IMR-90 (cell line): ENCODE data around the gene OR9A2. TPM values are rescaled to one million over a fixed set of nuclear protein-coding genes. Genes with fewer than 3 reads are reported as not detected.

ENCODE experiments used
- ATAC-seq: fragments of 200-7000 bp; cut with Tn5 transposase; 2 replicates; pipeline ENCODE4 v1.9.1; 2020; ENCODE audit warnings: low read depth, mild to moderate bottlenecking, moderate library complexity
- BruUV-seq: library from RNA; stranded (reverse); fragments of 400-500 nt; replicated peaks from 2 replicates; lab custom pipeline; 2021; lab: Mats Ljungman, UMichigan
- CTCF ChIA-PET: fragments of 300-600 bp; formaldehyde crosslinking; extraction: SDS; loops from one replicate; lab custom pipeline; 2021; ENCODE audit warnings: antibody characterized with exemption; lab: Yijun Ruan, JAX
- POLR2A ChIA-PET: fragments of 300-600 bp; sonication (Branson Sonifier 250); formaldehyde crosslinking; loops from one replicate; lab custom pipeline; 2022; ENCODE audit warnings: antibody characterized with exemption; ENCODE audit not compliant: unreplicated experiment; lab: Charles Lee
- DNase-seq: peaks from one replicate; pipeline ENCODE4 v3.0.0; 2013
- H2AFZ ChIP-seq: replicated peaks from 2 replicates; pipeline ENCODE3; 2013; ENCODE audit warnings: low read length, mild to moderate bottlenecking; ENCODE audit not compliant: poor library complexity
- H2AK5ac ChIP-seq: 2 replicates; pipeline ENCODE4 v1.6.1; 2013; ENCODE audit warnings: low read depth, low read length, inconsistent platforms
- H2AK9ac ChIP-seq: replicated peaks from 2 replicates; pipeline ENCODE3; 2013; ENCODE audit warnings: mild to moderate bottlenecking, low read depth, low read length, moderate library complexity; ENCODE audit not compliant: poor library complexity
- H2BK120ac ChIP-seq: 2 replicates; pipeline ENCODE4 v1.6.1; 2013; ENCODE audit warnings: low read depth, low read length, inconsistent platforms
- H2BK15ac ChIP-seq: 3 replicates; pipeline ENCODE4 v1.6.1; 2013; ENCODE audit warnings: low read depth, low read length, inconsistent platforms
- H2BK20ac ChIP-seq: 2 replicates; pipeline ENCODE4 v1.6.1; 2013; ENCODE audit warnings: low read depth, mild to moderate bottlenecking, inconsistent platforms, low read length, moderate library complexity
- H2BK5ac ChIP-seq: 2 replicates; pipeline ENCODE4 v1.6.1; 2013; ENCODE audit warnings: mild to moderate bottlenecking, low read depth, low read length, inconsistent platforms; ENCODE audit not compliant: poor library complexity, severe bottlenecking
- H3K14ac ChIP-seq: replicated peaks from 2 replicates; pipeline ENCODE4 v1.6.1; 2013; ENCODE audit warnings: low read depth, low read length, inconsistent platforms
- H3K18ac ChIP-seq: 2 replicates; pipeline ENCODE4 v1.6.1; 2013; ENCODE audit warnings: low read depth, low read length, control low read depth
- H3K23ac ChIP-seq: 2 replicates; pipeline ENCODE4 v1.6.1; 2013; ENCODE audit warnings: low read depth, low read length, inconsistent platforms
- H3K27ac ChIP-seq: 2 replicates; pipeline ENCODE4 v1.5.1; 2013; ENCODE audit warnings: mild to moderate bottlenecking, control low read depth, low read length; ENCODE audit not compliant: insufficient read depth
- H3K27me3 ChIP-seq: 2 replicates; pipeline ENCODE4 v1.6.1; 2013; ENCODE audit warnings: low read length; ENCODE audit not compliant: control insufficient read depth, insufficient read depth
- H3K36me3 ChIP-seq: 2 replicates; pipeline ENCODE4 v1.6.1; 2013; ENCODE audit warnings: low read length, mixed read lengths; ENCODE audit not compliant: control insufficient read depth, insufficient read depth
- H3K4ac ChIP-seq: 2 replicates; pipeline ENCODE4 v1.6.1; 2013; ENCODE audit warnings: low read depth, low read length, inconsistent platforms
- H3K4me1 ChIP-seq: 2 replicates; pipeline ENCODE4 v1.6.1; 2013; ENCODE audit warnings: low read length, mixed read lengths; ENCODE audit not compliant: control insufficient read depth, insufficient read depth
- H3K4me2 ChIP-seq: 2 replicates; pipeline ENCODE4 v1.6.1; 2013; ENCODE audit warnings: low read depth, mild to moderate bottlenecking, control low read depth, low read length, moderate library complexity
- H3K4me3 ChIP-seq: 2 replicates; pipeline ENCODE4 v1.5.1; 2013; ENCODE audit warnings: low read depth, mild to moderate bottlenecking, control low read depth, low read length, moderate library complexity; ENCODE audit not compliant: insufficient read depth
- H3K56ac ChIP-seq: 2 replicates; pipeline ENCODE4 v1.6.1; 2013; ENCODE audit warnings: low read length, inconsistent platforms; ENCODE audit not compliant: insufficient read depth; ENCODE audit errors: extremely low read depth
- H3K79me1 ChIP-seq, 2 experiments: 2 replicates each; pipeline ENCODE4 v1.6.1; 2013; ENCODE audit warnings: low read length in 2 of 2, inconsistent platforms in 1 of 2, low read depth in 1 of 2
- H3K9ac ChIP-seq: 2 replicates; pipeline ENCODE4 v1.6.1; 2013; ENCODE audit warnings: low read depth, low read length, control low read depth
- H3K9me1 ChIP-seq: 2 replicates; pipeline ENCODE4 v1.6.1; 2013; ENCODE audit warnings: low read length, inconsistent platforms; ENCODE audit not compliant: insufficient read depth
- H3K9me3 ChIP-seq: 2 replicates; pipeline ENCODE4 v1.6.1; 2013; ENCODE audit warnings: low read length; ENCODE audit not compliant: control insufficient read depth, insufficient read depth
- H4K20me1 ChIP-seq: 2 replicates; pipeline ENCODE4 v1.6.1; 2013; ENCODE audit warnings: low read length, inconsistent platforms; ENCODE audit not compliant: insufficient read depth
- H4K5ac ChIP-seq: 2 replicates; pipeline ENCODE4 v1.6.1; 2013; ENCODE audit warnings: mild to moderate bottlenecking, low read depth, low read length, control low read depth
- H4K8ac ChIP-seq, 2 experiments: 2 replicates each; pipeline ENCODE4 v1.6.1; 2013; ENCODE audit warnings: low read depth in 2 of 2, low read length in 2 of 2, control low read depth in 1 of 2, inconsistent platforms in 1 of 2
- H4K91ac ChIP-seq: 2 replicates; pipeline ENCODE4 v1.6.1; 2013; ENCODE audit warnings: low read depth, low read length, inconsistent platforms; ENCODE audit not compliant: insufficient read depth
- BHLHE40 ChIP-seq: fragments of 150-350 bp; IDR thresholded peaks from 2 replicates; pipeline ENCODE4 v1.6.1; 2016; ENCODE audit warnings: mild to moderate bottlenecking, low read depth, low read length
- CHD1 ChIP-seq: IDR thresholded peaks from 2 replicates; pipeline ENCODE4 v1.6.1; 2012; ENCODE audit warnings: low read depth, low read length, improper control_type of control experiment
- MAFK ChIP-seq: IDR thresholded peaks from 2 replicates; pipeline ENCODE4 v1.6.1; 2012; ENCODE audit warnings: low read depth, low read length, improper control_type of control experiment
- MXI1 ChIP-seq: IDR thresholded peaks from 2 replicates; pipeline ENCODE4 v1.6.1; 2012; ENCODE audit warnings: low read depth, mild to moderate bottlenecking, low read length, moderate library complexity, borderline replicate concordance
- NFE2L2 ChIP-seq: fragments of 150-350 bp; IDR thresholded peaks from 2 replicates; pipeline ENCODE4 v1.6.1; 2016; ENCODE audit warnings: low read depth, mild to moderate bottlenecking, low read length
- RAD21 ChIP-seq: IDR thresholded peaks from 2 replicates; pipeline ENCODE4 v1.6.1; 2012; ENCODE audit warnings: low read length, improper control_type of control experiment
- RFX5 ChIP-seq: IDR thresholded peaks from 2 replicates; pipeline ENCODE4 v1.8.0; 2012; ENCODE audit warnings: low read depth, mild to moderate bottlenecking, low read length, moderate library complexity
- WGBS, 2 experiments: methylation state at CpG; one replicate each; pipeline versions ENCODE4 v1.1.5 to v1.1.7; 2013; ENCODE audit warnings: missing lambda C conversion rate in 2 of 2; ENCODE audit not compliant: insufficient read length in 1 of 2; ENCODE audit errors: extremely low coverage in 2 of 2; 5-methylcytosine and 5-hydroxymethylcytosine counted together
- dilution Hi-C: fragments of 300-500 bp; cut with HindIII; formaldehyde crosslinking; loops from one replicate; pipeline ENCODE4 v1.14.3; 2018; ENCODE audit warnings: low sequenced_read_pairs; ENCODE audit not compliant: unreplicated experiment
- in situ Hi-C: fragments of 300-500 bp; cut with MboI; formaldehyde crosslinking; loops from 3 replicates; pipeline ENCODE4 v1.14.3; 2019; ENCODE audit warnings: low sequenced_read_pairs, inconsistent platforms, mixed read lengths
- intact Hi-C: fragments of 100-400 bp; cut with micrococcal nuclease; formaldehyde crosslinking; loops from 2 replicates; pipeline ENCODE4 v1.10.0; 2022
- polyA plus RNA-seq, 3 experiments: library from polyadenylated mRNA; depleted of rRNA; stranded (reverse); fragments of >200 nt; gene quantifications; 2 replicates each; pipeline ENCODE4 v1.2.3, GENCODE V29; 2012; ENCODE audit warnings: low replicate concordance in 1 of 3
- total RNA-seq: library from RNA; depleted of rRNA; stranded (reverse); fragments of >200 nt; gene quantifications from 2 replicates; pipeline ENCODE4 v1.2.3, GENCODE V29; 2012
- TF ChIP-seq, protein P1 (sequence below): fragments of 150-350 bp; IDR thresholded peaks from 2 replicates; pipeline ENCODE4 v1.6.1; 2017; ENCODE audit warnings: mild to moderate bottlenecking, antibody characterized with exemption, low read length, low read depth
- TF ChIP-seq, protein P2 (sequence below): conservative IDR thresholded peaks from 2 replicates; pipeline ENCODE4 v1.5.1; 2012; ENCODE audit warnings: mild to moderate bottlenecking, low read depth, low read length, improper control_type of control experiment
- TF ChIP-seq, protein P3 (sequence below): fragments of 150-350 bp; IDR thresholded peaks from 2 replicates; pipeline ENCODE4 v1.6.1; 2016; ENCODE audit warnings: low read depth, mild to moderate bottlenecking, low read length, moderate library complexity, borderline replicate concordance

OR9A2 gene
- total and polyA plus RNA-seq, 2 of the 4 experiments (the other 2 are of a cell fraction): not detected

DNA sequence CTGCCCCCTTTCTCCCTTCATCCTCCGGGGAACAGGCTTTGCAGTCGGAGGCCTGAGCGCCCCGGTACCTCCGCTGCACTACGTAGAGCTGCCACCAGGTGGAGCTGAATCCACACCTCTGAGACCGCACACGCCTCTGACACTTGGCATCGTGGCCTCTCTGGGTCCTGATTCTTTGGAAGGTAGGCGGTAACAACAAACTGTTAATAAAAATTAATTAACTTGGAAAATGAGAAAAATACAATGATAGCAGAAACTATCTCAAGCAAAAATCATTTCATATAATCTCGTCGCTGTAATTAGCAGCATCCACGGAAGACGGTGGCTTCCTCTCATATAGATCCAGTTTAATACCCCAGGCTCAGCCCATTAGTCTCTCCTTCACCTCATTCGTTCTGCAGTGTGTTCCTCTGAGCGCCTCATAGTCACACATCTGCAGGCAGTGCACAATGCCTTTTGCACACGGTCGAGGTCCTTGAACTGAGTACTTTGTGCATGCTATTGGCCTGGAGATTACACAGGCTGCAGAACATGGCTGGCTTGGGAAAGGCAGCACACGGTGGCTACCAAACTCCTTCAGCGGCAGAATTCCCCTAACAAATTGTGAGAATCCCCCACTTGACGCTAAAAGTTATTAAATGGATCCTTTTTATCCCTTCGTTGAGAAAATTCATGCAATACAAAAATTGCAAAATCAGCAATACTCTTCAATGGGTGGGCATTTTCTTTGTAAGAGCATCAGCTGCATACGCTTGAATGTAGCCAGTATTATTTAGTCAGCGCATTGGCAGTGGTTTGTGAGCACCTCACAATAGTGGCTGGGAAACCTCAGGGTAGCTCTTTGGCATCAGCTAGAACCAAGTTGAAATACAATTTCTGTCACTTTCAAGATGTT is 18.7 kb downstream of the OR9A2 start (continued):
- TF ChIP-seq RFX5 (no peak), BHLHE40 (peak; percentile 12; the same call in 1 of the 2 replicates)

DNA sequence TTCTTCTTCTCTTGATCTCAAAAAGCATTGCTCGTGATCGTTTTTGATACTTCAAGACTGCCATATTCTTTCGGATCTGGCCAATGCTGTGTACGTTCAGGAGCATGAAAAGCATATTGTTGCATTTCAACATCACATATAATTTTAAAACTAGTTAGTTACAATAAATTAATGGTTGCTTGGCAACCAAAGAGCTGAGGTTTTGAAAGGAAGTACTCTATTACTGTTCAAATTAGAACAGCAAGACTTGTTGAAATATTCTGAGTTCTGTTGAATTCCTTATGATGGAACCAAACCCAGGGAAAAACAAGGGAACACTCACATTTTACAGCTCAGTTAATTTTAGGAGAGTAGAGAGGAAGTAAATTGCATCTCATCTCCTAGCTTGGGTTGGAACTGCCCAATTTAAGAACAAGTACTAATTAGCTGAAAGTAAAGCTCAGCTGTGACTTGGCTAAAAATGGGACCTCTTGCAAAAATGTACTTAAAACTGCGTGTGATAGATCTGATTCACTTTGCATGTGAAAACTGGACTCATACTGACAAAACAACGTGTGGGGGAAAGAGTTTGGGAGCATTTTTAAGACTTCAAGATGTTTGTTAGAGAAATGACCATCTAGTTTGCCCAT is 21.2 kb downstream of the OR9A2 start:
- POLR2A ChIA-PET: no interaction called here
- H2BK120ac ChIP-seq: no peak overlapping the region
- TF ChIP-seq, protein P1, sequence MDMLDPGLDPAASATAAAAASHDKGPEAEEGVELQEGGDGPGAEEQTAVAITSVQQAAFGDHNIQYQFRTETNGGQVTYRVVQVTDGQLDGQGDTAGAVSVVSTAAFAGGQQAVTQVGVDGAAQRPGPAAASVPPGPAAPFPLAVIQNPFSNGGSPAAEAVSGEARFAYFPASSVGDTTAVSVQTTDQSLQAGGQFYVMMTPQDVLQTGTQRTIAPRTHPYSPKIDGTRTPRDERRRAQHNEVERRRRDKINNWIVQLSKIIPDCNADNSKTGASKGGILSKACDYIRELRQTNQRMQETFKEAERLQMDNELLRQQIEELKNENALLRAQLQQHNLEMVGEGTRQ: no peak
- no peak for TF ChIP-seq NFE2L2
- TF ChIP-seq, protein P2, sequence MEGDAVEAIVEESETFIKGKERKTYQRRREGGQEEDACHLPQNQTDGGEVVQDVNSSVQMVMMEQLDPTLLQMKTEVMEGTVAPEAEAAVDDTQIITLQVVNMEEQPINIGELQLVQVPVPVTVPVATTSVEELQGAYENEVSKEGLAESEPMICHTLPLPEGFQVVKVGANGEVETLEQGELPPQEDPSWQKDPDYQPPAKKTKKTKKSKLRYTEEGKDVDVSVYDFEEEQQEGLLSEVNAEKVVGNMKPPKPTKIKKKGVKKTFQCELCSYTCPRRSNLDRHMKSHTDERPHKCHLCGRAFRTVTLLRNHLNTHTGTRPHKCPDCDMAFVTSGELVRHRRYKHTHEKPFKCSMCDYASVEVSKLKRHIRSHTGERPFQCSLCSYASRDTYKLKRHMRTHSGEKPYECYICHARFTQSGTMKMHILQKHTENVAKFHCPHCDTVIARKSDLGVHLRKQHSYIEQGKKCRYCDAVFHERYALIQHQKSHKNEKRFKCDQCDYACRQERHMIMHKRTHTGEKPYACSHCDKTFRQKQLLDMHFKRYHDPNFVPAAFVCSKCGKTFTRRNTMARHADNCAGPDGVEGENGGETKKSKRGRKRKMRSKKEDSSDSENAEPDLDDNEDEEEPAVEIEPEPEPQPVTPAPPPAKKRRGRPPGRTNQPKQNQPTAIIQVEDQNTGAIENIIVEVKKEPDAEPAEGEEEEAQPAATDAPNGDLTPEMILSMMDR: no peak
- no peak for TF ChIP-seq BHLHE40
- TF ChIP-seq, protein P3, sequence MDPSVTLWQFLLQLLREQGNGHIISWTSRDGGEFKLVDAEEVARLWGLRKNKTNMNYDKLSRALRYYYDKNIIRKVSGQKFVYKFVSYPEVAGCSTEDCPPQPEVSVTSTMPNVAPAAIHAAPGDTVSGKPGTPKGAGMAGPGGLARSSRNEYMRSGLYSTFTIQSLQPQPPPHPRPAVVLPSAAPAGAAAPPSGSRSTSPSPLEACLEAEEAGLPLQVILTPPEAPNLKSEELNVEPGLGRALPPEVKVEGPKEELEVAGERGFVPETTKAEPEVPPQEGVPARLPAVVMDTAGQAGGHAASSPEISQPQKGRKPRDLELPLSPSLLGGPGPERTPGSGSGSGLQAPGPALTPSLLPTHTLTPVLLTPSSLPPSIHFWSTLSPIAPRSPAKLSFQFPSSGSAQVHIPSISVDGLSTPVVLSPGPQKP: no peak
- no peak for TF ChIP-seq CHD1
- no peak for TF ChIP-seq MAFK
- no peak for TF ChIP-seq RAD21
- no peak for TF ChIP-seq MXI1

More for the DNA sequence above, 21.2 kb downstream of the OR9A2 start:
- no peak overlapping the region for H3K27ac ChIP-seq
- dilution Hi-C loops (no loop called here), in situ Hi-C loops (loop anchor here (25.0 kb wide), 1 partner anchor 432 kb away; the partner anchor contains the start of gene TAS2R60), intact Hi-C loops (loop anchor here (5.0 to 10.0 kb wide), 4 partner anchors 371 to 471 kb away; no protein-coding TSS in a partner anchor)
- H3K79me1 ChIP-seq: no peaks in the 10 kb centered on the region
- ATAC-seq: no peak
- H3K36me3 ChIP-seq: no peaks in the 10 kb centered on the region
- H2BK20ac ChIP-seq: no peak overlapping the region
- WGBS, 2 experiments: no CpG with 5 or more reads among the region's 6 CpGs
- no peaks in the 10 kb centered on the region for H4K20me1 ChIP-seq
- H2AK5ac ChIP-seq: no peak overlapping the region
- no peak overlapping the region for H2BK5ac ChIP-seq
- no peaks in the 10 kb centered on the region for H3K9me3 ChIP-seq
- H3K4me2 ChIP-seq: no peak overlapping the region
- DNase-seq: no peak
- H3K23ac ChIP-seq: no peak overlapping the region
- no peak overlapping the region for H3K9ac ChIP-seq
- H3K18ac ChIP-seq: no peak overlapping the region
- peaks cover 2% of the 10 kb centered on the region; the same call in 1 of the 2 replicates for H3K27me3 ChIP-seq
- H4K8ac ChIP-seq: no peak overlapping the region
- no peak overlapping the region for H2AFZ ChIP-seq
- no peak overlapping the region for H3K4ac ChIP-seq
- no peak overlapping the region for H3K4me3 ChIP-seq
- H3K56ac ChIP-seq: no peak overlapping the region
- no TSS peak for BruUV-seq
- no peak overlapping the region for H2AK9ac ChIP-seq
- H2BK15ac ChIP-seq: no peak overlapping the region
- H3K4me1 ChIP-seq: no peaks in the 10 kb centered on the region
- H3K14ac ChIP-seq: no peak overlapping the region
- H4K91ac ChIP-seq: no peak overlapping the region
- CTCF ChIA-PET: interaction anchor here (1.1 to 2.7 kb wide), 2 partner anchors 173 to 209 kb away, joined by 3 to 22 read pairs; no protein-coding TSS in a partner anchor
- no peaks in the 10 kb centered on the region for H3K9me1 ChIP-seq
- H4K5ac ChIP-seq: no peak overlapping the region
